H9 (cell line): ENCODE measurements around the gene NME4. TPM values are rescaled to one million over a fixed set of nuclear protein-coding genes. Genes with fewer than 3 reads are reported as not detected.

Source experiments
- DNase-seq: peaks from one replicate; pipeline ENCODE4 v3.0.0-alpha.2; 2017
- H2AFZ ChIP-seq: one replicate; pipeline ENCODE4 v1.6.1; 2013; ENCODE audit warnings: mild to moderate bottlenecking, low read length, control low read depth, moderate library complexity
- H2AK5ac ChIP-seq: 2 replicates; pipeline ENCODE4 v1.6.1; 2013; ENCODE audit warnings: low read length, control low read depth, mixed read lengths; ENCODE audit not compliant: insufficient read length
- H2BK120ac ChIP-seq: one replicate; pipeline ENCODE4 v1.6.1; 2013; ENCODE audit warnings: low read depth, mild to moderate bottlenecking, low read length, control low read depth, inconsistent platforms; ENCODE audit not compliant: poor library complexity, severe bottlenecking
- H2BK12ac ChIP-seq: 2 replicates; pipeline ENCODE4 v1.6.1; 2013; ENCODE audit warnings: low read length, control low read depth, mixed read lengths, low read depth; ENCODE audit not compliant: insufficient read length
- H2BK15ac ChIP-seq: 2 replicates; pipeline ENCODE4 v1.6.1; 2013; ENCODE audit warnings: low read depth, low read length, control low read depth
- H2BK20ac ChIP-seq: one replicate; pipeline ENCODE4 v1.6.1; 2013; ENCODE audit warnings: low read depth, mild to moderate bottlenecking, low read length, control low read depth, inconsistent platforms; ENCODE audit not compliant: poor library complexity, severe bottlenecking
- H2BK5ac ChIP-seq: 2 replicates; pipeline ENCODE4 v1.6.1; 2013; ENCODE audit warnings: low read length, control low read depth, mixed read lengths; ENCODE audit not compliant: insufficient read length
- H3K14ac ChIP-seq: 2 replicates; pipeline ENCODE4 v1.6.1; 2013; ENCODE audit warnings: low read length, control low read depth; ENCODE audit not compliant: insufficient read depth
- H3K18ac ChIP-seq: 2 replicates; pipeline ENCODE4 v1.6.1; 2013; ENCODE audit warnings: low read depth, mild to moderate bottlenecking, mixed read lengths, low read length, control low read depth; ENCODE audit not compliant: insufficient read length
- H3K23ac ChIP-seq: 2 replicates; pipeline ENCODE4 v1.6.1; 2013; ENCODE audit warnings: low read length, control low read depth, mixed read lengths, low read depth; ENCODE audit not compliant: insufficient read length
- H3K23me2 ChIP-seq: 2 replicates; pipeline ENCODE4 v1.6.1; 2013; ENCODE audit warnings: low read depth, mild to moderate bottlenecking, mixed read lengths, low read length, control low read depth; ENCODE audit not compliant: insufficient read length, poor library complexity, severe bottlenecking
- H3K27ac ChIP-seq: 2 replicates; pipeline ENCODE4 v1.5.1; 2013; ENCODE audit warnings: low read length, control low read depth, mixed read lengths, low read depth; ENCODE audit not compliant: insufficient read length
- H3K27me3 ChIP-seq: 2 replicates; pipeline ENCODE4 v1.6.1; 2013; ENCODE audit warnings: low read length, control low read depth, inconsistent platforms; ENCODE audit not compliant: insufficient read depth
- H3K4ac ChIP-seq: 2 replicates; pipeline ENCODE4 v1.6.1; 2013; ENCODE audit warnings: low read depth, mild to moderate bottlenecking, control low read depth, inconsistent platforms, low read length, moderate library complexity
- H3K4me1 ChIP-seq: 2 replicates; pipeline ENCODE4 v1.6.1; 2013; ENCODE audit warnings: low read length, control low read depth, inconsistent platforms; ENCODE audit not compliant: insufficient read depth
- H3K4me2 ChIP-seq: 2 replicates; pipeline ENCODE4 v1.6.1; 2013; ENCODE audit warnings: low read length, control low read depth, mixed read lengths; ENCODE audit not compliant: insufficient read length, insufficient read depth
- H3K56ac ChIP-seq: 2 replicates; pipeline ENCODE4 v1.6.1; 2013; ENCODE audit warnings: low read depth, mild to moderate bottlenecking, mixed read lengths, low read length, control low read depth; ENCODE audit not compliant: insufficient read length
- H3K79me1 ChIP-seq: 2 replicates; pipeline ENCODE4 v1.6.1; 2013; ENCODE audit warnings: low read depth, mild to moderate bottlenecking, moderate library complexity, low read length, control low read depth, inconsistent platforms; ENCODE audit not compliant: insufficient read depth, poor library complexity, severe bottlenecking
- H3K79me2 ChIP-seq: 2 replicates; pipeline ENCODE4 v1.6.1; 2013; ENCODE audit warnings: low read length, control low read depth, inconsistent platforms; ENCODE audit not compliant: insufficient read depth
- H3K9ac ChIP-seq: 2 replicates; pipeline ENCODE4 v1.6.1; 2013; ENCODE audit warnings: low read length, control low read depth, mixed read lengths; ENCODE audit not compliant: insufficient read length; ENCODE audit errors: extremely low read depth
- H3K9me3 ChIP-seq: one replicate; pipeline ENCODE4 v1.6.1; 2013; ENCODE audit warnings: low read depth, low read length, inconsistent platforms; ENCODE audit not compliant: control insufficient read depth
- H3T11ph ChIP-seq: one replicate; pipeline ENCODE4 v1.6.1; 2013; ENCODE audit warnings: mild to moderate bottlenecking, low read length, control low read depth, inconsistent platforms
- H4K20me1 ChIP-seq: one replicate; pipeline ENCODE4 v1.6.1; 2013; ENCODE audit not compliant: control insufficient read depth, insufficient read length, insufficient read depth
- H4K5ac ChIP-seq: 2 replicates; pipeline ENCODE4 v1.6.1; 2013; ENCODE audit warnings: low read depth, mild to moderate bottlenecking, mixed read lengths, low read length, control low read depth; ENCODE audit not compliant: insufficient read length
- H4K8ac ChIP-seq: replicated peaks from 2 replicates; pipeline ENCODE4 v1.6.1; 2013; ENCODE audit warnings: low read length, control low read depth, mixed read lengths, low read depth; ENCODE audit not compliant: insufficient read length
- H4K91ac ChIP-seq: 2 replicates; pipeline ENCODE4 v1.6.1; 2013; ENCODE audit warnings: low read depth, mild to moderate bottlenecking, moderate library complexity, mixed read lengths, low read length, control low read depth; ENCODE audit not compliant: insufficient read length
- H3K27ac Mint-ChIP-seq, 3 experiments: 2 replicates in 2 of 3; 3 replicates in 1 of 3; pipeline ENCODE4 v1.8.0; 2020 to 2021; ENCODE audit warnings: mixed read lengths in 3 of 3, mild to moderate bottlenecking in 1 of 3, moderate library complexity in 1 of 3
- H3K27me3 Mint-ChIP-seq: 2 replicates; pipeline ENCODE4 v1.8.0; 2021; ENCODE audit warnings: low read depth, mild to moderate bottlenecking, moderate library complexity, mixed read lengths
- H3K36me3 Mint-ChIP-seq, 3 experiments: 2 replicates in 2 of 3; 3 replicates in 1 of 3; pipeline ENCODE4 v1.8.0; 2020 to 2021; ENCODE audit warnings: low read depth in 3 of 3, mixed read lengths in 3 of 3; ENCODE audit not compliant: insufficient read depth in 1 of 3
- H3K4me1 Mint-ChIP-seq, 2 experiments: 2 replicates each; pipeline ENCODE4 v1.8.0; 2020; ENCODE audit warnings: mixed read lengths in 2 of 2
- H3K4me3 Mint-ChIP-seq, 2 experiments: 2 replicates in 1 of 2; 3 replicates in 1 of 2; pipeline ENCODE4 v1.8.0; 2020 to 2021; ENCODE audit warnings: mild to moderate bottlenecking in 2 of 2, mixed read lengths in 2 of 2, moderate library complexity in 1 of 2
- H3K9me3 Mint-ChIP-seq, 2 experiments: 2 replicates in 1 of 2; 3 replicates in 1 of 2; pipeline ENCODE4 v1.8.0; 2020; ENCODE audit warnings: mild to moderate bottlenecking in 2 of 2, mixed read lengths in 2 of 2, moderate library complexity in 1 of 2
- CTCF ChIP-seq: fragments of 200-600 bp; sonication (generic); conservative IDR thresholded peaks from 3 replicates; pipeline ENCODE4 v1.8.0; 2021; ENCODE audit warnings: antibody characterized with exemption, mild to moderate bottlenecking
- WGBS: extraction: QIAGEN DNeasy Blood & Tissue Kit; methylation state at CpG from one replicate; pipeline ENCODE4 v1.1.7; 2013; ENCODE audit warnings: missing lambda C conversion rate, low lambda C conversion rate, mixed read lengths; ENCODE audit not compliant: insufficient read length; ENCODE audit errors: extremely low coverage; 5-methylcytosine and 5-hydroxymethylcytosine counted together
- total RNA-seq: library from RNA; stranded (reverse); gene quantifications from 2 replicates; pipeline ENCODE4 v1.2.1, GENCODE V29; 2021

NME4 gene
- total RNA-seq, 1 experiment from 2014 or later, result 320 TPM

- H3K9ac ChIP-seq, result no peak overlapping the region
- H3K4me1 Mint-ChIP-seq, result peaks cover 7% of the 10 kb centered on the region in 2 experiments
- no peak overlapping the region for H3K23ac ChIP-seq
- H3K27ac ChIP-seq, result no peak overlapping the region
- no peak overlapping the region for H3K18ac ChIP-seq
- H4K91ac ChIP-seq, result no peak overlapping the region
- no peaks in the 10 kb centered on the region for H3K9me3 ChIP-seq
- H3K14ac ChIP-seq, result no peak overlapping the region
- no CpG with 5 or more reads among the region's 12 CpGs for WGBS
- H3K4me2 ChIP-seq, result no peak overlapping the region
- H3K56ac ChIP-seq, result no peak overlapping the region
- H3K79me2 ChIP-seq, result no peaks in the 10 kb centered on the region
- H2AK5ac ChIP-seq, result no peak overlapping the region
- H2BK20ac ChIP-seq, result no peak overlapping the region
- H2BK15ac ChIP-seq, result peak overlapping the region; percentile 10; the same call in 1 of the 2 replicates
- no peaks in the 10 kb centered on the region for H3K4me1 ChIP-seq
- no peaks in the 10 kb centered on the region for H4K20me1 ChIP-seq
- H3K4ac ChIP-seq, result no peak overlapping the region
- no peaks in the 10 kb centered on the region for H3K27me3 Mint-ChIP-seq
- H3K36me3 Mint-ChIP-seq, result peaks cover 6 to 16% (median 15%) of the 10 kb centered on the region in 3 experiments; a peak in 6 of 7 replicates
- H2BK120ac ChIP-seq, result no peak overlapping the region
- no peak for TF ChIP-seq CTCF
- no peaks in the 10 kb centered on the region for H3K79me1 ChIP-seq
- no peaks in the 10 kb centered on the region for H3K27me3 ChIP-seq
- H3K9me3 Mint-ChIP-seq, result no peaks in the 10 kb centered on the region; a peak in 1 of 5 replicates
- DNase-seq, result no peak
- no peak overlapping the region for H4K5ac ChIP-seq
- H4K8ac ChIP-seq, result no peak overlapping the region
- H3T11ph ChIP-seq, result no peak overlapping the region
- no peaks in the 10 kb centered on the region for H3K23me2 ChIP-seq
- no peak overlapping the region for H2BK12ac ChIP-seq
- no peak overlapping the region for H2AFZ ChIP-seq
- H3K4me3 Mint-ChIP-seq, result no peak overlapping the region; a peak in 1 of 5 replicates
- no peak overlapping the region for H2BK5ac ChIP-seq
- H3K27ac Mint-ChIP-seq, result no peak overlapping the region
Observed at GRCh38 chr16:404971-405486, 8.0 kb downstream of the NME4 start.
